Putamen (tissue), 1 donor: ENCODE data around the gene FOXN3.
"Not testable (repeated sequence)": the region's sequence is repeated elsewhere in the genome, so short reads cannot be mapped to it uniquely, and the experiment has no call there.

Experiments
- DNase-seq: peaks from one replicate; pipeline ENCODE4 v3.0.0-alpha.2; 2016; ENCODE audit warnings: low spot score

The FOXN3 gene

DNA sequence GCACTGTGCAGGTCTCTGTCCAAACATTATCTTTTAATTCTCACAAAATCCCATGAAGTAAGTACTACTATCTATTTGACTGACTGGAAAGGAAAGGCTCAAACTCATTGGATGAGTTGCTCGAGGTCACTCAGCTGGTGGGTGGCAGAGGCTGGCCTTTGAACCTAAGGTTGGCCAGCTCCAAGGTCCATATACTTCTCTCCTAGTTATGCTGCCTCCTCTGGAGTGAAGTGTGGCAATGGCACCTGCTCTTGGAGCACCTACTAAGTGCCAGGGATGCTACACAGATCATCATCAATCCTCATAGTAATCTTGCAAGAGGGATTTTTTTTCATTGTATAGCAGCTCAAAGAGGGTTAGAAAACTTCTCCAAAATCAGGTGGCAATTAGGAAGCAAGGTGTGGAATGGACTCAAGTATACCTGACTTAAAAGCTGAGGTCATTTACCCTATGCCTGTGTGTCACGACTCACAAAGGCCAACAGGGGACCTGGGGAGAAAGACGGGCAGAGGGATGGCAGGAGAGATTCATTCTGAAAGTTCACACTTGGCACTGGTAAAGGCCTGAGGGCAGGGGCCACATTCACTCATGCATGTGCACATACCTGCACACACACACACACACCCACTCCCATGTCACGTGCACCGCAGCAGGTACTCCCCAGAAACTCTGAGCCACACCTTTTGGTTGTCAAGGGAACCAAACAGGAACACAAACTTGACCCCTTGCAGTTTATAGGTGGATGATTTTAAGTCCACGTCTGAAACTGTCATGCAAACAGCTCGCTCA, 146.4 kb downstream of the FOXN3 start:
- no peak for DNase-seq

DNA sequence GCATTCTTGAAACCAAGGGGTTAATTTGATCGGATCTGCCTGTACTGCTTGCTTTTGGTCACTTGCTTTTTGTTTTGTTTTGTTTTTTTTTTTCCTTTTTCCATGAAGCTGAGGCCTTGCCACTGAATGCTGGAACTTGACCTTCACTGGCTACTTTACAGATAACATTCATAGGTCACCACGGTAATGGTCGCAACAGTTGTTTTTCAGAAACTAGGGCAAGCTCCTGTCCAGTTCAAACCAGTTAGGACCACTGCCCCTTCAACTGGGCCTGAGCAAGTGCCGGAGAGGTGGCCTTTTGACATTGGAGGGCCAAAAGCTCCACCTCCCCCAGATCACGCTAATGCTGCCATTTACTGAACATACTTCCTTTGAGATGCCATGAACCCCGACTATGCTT, 147.6 kb downstream of the FOXN3 start:
- DNase-seq = no peak

DNA sequence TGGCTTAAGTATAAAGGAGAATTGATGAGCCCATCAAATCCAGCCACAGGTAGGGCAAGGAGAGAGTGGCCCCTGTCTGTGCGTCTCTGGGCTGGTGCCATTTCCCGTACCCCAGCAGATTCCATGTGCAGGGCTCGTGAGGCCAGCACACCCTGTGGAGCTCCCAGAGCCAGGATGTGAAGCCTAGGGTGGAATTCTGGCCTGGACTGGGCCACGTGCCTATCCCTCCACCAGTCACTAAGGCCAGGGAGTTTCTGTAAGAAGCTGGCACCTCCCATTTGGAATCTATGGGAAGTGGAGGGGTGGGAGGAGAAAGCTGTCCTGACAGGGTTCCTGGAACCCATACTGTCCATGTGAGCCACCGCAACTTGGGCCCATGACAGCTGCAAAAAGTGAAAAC, 148.5 kb downstream of the FOXN3 start:
- DNase-seq = no peak

- DNase-seq = no peak
Observed at GRCh38 chr14:89267656-89268055, 149.4 kb downstream of the FOXN3 start.

DNA sequence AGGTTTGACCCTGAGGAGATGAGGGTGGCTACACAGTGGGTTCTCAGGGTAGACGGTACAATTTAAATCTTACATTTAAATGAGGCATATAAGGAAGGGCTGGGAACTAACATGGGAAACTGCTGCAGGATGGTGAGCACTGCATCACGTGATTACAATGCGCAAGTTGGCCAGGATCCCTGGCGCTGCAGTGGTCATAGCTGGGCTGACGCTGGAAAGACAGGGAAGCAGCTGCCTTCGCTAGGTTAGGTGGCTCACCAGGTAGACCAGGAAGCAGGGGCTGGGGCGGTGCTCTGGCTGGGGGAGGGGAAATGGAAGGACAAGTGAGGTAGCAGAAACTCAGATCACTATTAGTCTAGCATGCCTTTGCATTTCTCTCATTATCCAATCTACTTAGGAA, 149.9 kb downstream of the FOXN3 start:
- no peak for DNase-seq

- DNase-seq = no peak
Observed at GRCh38 chr14:89266754-89267153, 150.3 kb downstream of the FOXN3 start.

GRCh38 chr14:89265234-89265633, 151.8 kb downstream of the FOXN3 start:
- DNase-seq = no peak

DNA sequence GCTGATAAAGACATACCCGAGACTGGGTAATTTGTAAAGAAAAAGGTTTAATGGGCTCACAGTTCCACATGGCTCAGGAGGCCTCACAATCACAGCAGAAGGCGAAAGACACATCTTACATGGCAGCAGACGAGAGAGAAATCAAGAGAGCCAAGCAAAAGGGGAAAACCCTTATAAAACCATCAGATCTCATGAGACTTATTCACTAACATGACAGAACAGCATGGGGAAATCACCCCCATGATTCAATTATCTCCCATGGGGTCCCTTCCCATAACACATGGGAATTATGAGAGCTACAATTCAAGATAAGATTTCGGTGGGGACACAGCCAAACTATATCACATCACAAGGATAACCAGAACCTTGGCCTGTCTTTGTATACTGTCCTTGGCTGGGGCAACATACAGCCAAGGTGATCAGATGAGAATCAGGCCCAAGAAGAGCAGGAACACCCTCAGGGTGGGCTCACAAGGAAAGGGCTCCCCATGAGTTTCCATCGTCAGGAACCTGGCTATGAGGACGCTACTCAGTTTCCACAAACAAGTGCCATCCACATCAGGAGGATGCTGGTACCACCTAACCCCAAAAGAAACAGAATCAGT, 152.7 kb downstream of the FOXN3 start:
- DNase-seq = no peak

GRCh38 chr14:89262041-89262440, 155.0 kb downstream of the FOXN3 start:
- DNase-seq = no peak

- no peak for DNase-seq
Observed at GRCh38 chr14:89260898-89261297, 156.1 kb downstream of the FOXN3 start.

- no peak for DNase-seq
Observed at GRCh38 chr14:89259951-89260609, 157.0 kb downstream of the FOXN3 start.

- no peak for DNase-seq
Observed at GRCh38 chr14:89258728-89259273, 158.2 kb downstream of the FOXN3 start.

DNA sequence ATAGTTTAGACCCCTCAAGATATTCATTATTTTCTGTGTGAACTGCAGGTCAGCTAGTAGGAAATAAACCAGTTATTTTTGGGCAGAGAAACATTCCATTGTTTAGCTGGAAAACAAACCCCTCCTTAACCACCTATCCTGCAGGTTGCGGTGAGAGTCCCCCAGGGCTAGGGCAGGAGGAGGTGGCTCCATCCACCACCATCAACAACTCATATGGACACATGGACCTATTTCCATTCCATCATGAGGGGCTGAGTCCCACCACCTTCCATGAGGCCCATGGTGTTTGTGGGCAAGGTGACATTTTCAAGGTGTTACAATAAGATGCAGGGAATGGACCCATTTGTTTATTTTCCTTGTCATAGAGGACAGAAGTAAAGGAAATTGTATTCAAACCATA, 160.1 kb downstream of the FOXN3 start:
- no peak for DNase-seq

DNA sequence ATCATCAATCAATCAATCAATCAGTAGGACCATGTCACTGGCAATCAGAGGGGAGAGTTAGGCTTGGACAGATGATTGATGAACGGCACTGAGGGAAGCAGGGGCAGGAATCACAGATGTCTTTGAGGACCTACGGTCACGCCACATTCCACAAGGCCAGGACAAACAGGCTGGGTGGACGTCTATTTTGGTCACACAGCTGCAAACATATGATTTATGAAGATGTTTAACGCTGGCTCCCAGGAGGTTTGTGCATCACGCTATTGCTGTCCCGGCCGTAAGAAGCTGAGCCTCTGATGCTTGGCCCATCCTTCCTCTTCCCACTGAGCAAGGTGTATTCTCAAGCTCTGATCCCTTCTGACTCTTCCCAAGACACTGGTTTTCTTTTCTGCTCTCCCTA, 160.8 kb downstream of the FOXN3 start:
- DNase-seq = no peak

- no peak for DNase-seq
Observed at GRCh38 chr14:89255852-89256251, 161.2 kb downstream of the FOXN3 start.

DNA sequence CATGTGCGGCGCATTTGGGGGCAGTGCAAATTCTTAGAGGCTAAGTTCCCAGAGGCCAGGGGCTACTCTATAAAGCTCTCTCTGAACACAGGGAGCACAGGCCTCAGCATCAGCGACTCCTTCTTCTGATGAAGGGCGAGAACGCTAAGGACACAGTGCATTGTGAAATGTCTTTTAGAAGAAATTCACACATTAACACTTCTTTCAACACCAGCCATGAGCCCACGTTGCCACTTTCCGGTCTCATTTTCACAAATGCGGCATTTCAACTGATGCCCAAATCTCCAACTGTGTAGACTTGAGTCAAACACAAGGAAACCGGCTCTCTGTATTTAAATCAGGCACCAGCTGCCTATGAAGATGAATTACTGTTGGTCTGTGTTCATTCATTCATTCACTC, 162.0 kb downstream of the FOXN3 start:
- DNase-seq = no peak

GRCh38 chr14:89254166-89254909, 162.7 kb downstream of the FOXN3 start:
- DNase-seq = no peak

GRCh38 chr14:89252887-89253532, 164.0 kb downstream of the FOXN3 start:
- no peak for DNase-seq

DNA sequence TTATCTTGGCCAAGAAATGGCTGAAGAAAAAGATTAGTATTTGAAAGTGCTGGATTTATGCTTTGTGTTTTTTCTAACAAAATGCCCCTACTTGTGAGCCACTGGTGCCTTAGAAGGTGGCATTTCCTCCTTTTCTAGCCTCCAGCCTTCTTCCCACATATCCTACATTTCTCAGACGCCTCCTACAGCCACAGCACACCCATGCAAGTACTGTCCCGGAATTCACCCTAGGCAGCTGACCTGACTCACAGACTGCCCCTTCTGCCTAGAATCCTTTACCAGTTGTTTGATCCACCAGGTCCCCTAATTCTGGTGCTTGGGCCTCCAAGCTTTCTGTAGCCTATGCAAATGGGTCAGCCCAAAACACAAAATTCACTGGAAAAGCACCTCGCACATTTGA, 166.0 kb downstream of the FOXN3 start:
- no peak for DNase-seq

DNA sequence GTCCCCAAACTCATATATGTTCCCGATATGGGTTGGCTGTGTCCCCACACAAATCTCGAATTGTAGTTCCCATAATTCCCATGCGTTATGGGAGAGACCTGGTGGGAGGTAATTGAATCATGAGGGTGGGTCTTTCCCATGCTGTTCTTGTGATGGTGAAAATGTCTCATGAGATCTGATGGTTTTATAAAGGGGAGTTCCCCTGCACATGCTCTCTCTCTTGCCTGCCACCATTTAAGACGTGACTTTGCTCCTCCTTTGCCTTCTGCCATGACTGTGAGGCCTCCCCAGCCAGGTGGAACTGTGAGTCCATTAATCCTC, 166.4 kb downstream of the FOXN3 start:
- not testable (repeated sequence) for DNase-seq

- no peak for DNase-seq
Observed at GRCh38 chr14:89249972-89250654, 166.9 kb downstream of the FOXN3 start.
